Naive thymus-derived CD4-positive, alpha-beta T cell (primary cell): ENCODE results near the gene ESPL1. TPM values are rescaled to one million over a fixed set of nuclear protein-coding genes. Genes with fewer than 3 reads are reported as not detected.

Source experiments
- ATAC-seq: fragments of 150-1000 bp; cut with Tn5 transposase; 2 replicates; pipeline ENCODE4 v1.10.0; 2021; ENCODE audit warnings: mild to moderate bottlenecking, moderate library complexity
- CTCF ChIA-PET: fragments of 350-600 bp; sonication (Branson Sonifier 250); formaldehyde crosslinking; loops from one replicate; lab custom pipeline; 2021; ENCODE audit warnings: antibody characterized with exemption; lab: Charles Lee
- POLR2A ChIA-PET: fragments of 350-600 bp; sonication (Branson Sonifier 250); formaldehyde crosslinking; loops from one replicate; lab custom pipeline; 2021; ENCODE audit warnings: antibody characterized with exemption, inconsistent platforms; lab: Charles Lee
- DNase-seq, 9 donors: peaks; one replicate each; pipeline versions ENCODE4 v3.0.0 to v3.0.0-alpha.2; 2020 to 2022; ENCODE audit warnings: mixed read lengths in 1 of 9
- H3K27ac ChIP-seq: one replicate; pipeline ENCODE4 v1.7.0; 2013; ENCODE audit warnings: mild to moderate bottlenecking, low read depth, low read length, moderate library complexity
- H3K27me3 ChIP-seq, 2 donors: one replicate each; pipeline ENCODE4 v1.7.0; 2013; ENCODE audit warnings: low read length in 2 of 2, mild to moderate bottlenecking in 2 of 2, moderate library complexity in 2 of 2; ENCODE audit not compliant: control insufficient read depth in 2 of 2, insufficient read depth in 2 of 2
- H3K36me3 ChIP-seq, 3 experiments: 1 replicate in 2 of 3; 2 replicates in 1 of 3; pipeline ENCODE4 v1.7.0; 2013; ENCODE audit warnings: low read length in 3 of 3, mild to moderate bottlenecking in 3 of 3, moderate library complexity in 1 of 3; ENCODE audit not compliant: insufficient read depth in 3 of 3, control insufficient read depth in 2 of 3
- H3K4me1 ChIP-seq, 2 donors: one replicate each; pipeline ENCODE4 v1.7.0; 2013; ENCODE audit warnings: low read length in 2 of 2, mild to moderate bottlenecking in 2 of 2, moderate library complexity in 1 of 2; ENCODE audit not compliant: control insufficient read depth in 2 of 2, insufficient read depth in 2 of 2
- H3K4me3 ChIP-seq: 2 replicates; pipeline ENCODE4 v1.7.0; 2013; ENCODE audit warnings: mild to moderate bottlenecking, low read length
- H3K9me3 ChIP-seq, 3 experiments: 1 replicate in 2 of 3; 2 replicates in 1 of 3; pipeline ENCODE4 v1.7.0; 2013; ENCODE audit warnings: low read length in 3 of 3; ENCODE audit not compliant: control insufficient read depth in 2 of 3
- H3K27ac Mint-ChIP-seq, 9 donors: one replicate each; pipeline ENCODE4 v1.8.0; 2020 to 2022; ENCODE audit warnings: mixed read lengths in 9 of 9, mild to moderate bottlenecking in 8 of 9, moderate library complexity in 5 of 9, inconsistent platforms in 2 of 9
- H3K27me3 Mint-ChIP-seq, 5 donors: one replicate each; pipeline ENCODE4 v1.8.0; 2021 to 2022; ENCODE audit warnings: mixed read lengths in 5 of 5, mild to moderate bottlenecking in 1 of 5
- H3K36me3 Mint-ChIP-seq, 5 donors: one replicate each; pipeline ENCODE4 v1.8.0; 2020 to 2022; ENCODE audit warnings: mixed read lengths in 5 of 5, mild to moderate bottlenecking in 3 of 5, inconsistent platforms in 1 of 5
- H3K4me1 Mint-ChIP-seq, 7 donors: one replicate each; pipeline ENCODE4 v1.8.0; 2020 to 2022; ENCODE audit warnings: mixed read lengths in 7 of 7, mild to moderate bottlenecking in 3 of 7, inconsistent platforms in 1 of 7
- H3K4me3 Mint-ChIP-seq, 10 donors: one replicate each; pipeline ENCODE4 v1.8.0; 2020 to 2022; ENCODE audit warnings: mild to moderate bottlenecking in 10 of 10, mixed read lengths in 10 of 10, moderate library complexity in 6 of 10, inconsistent platforms in 2 of 10
- H3K9me3 Mint-ChIP-seq, 11 donors: one replicate each; pipeline ENCODE4 v1.8.0; 2020 to 2022; ENCODE audit warnings: mixed read lengths in 11 of 11, mild to moderate bottlenecking in 4 of 11, inconsistent platforms in 1 of 11, moderate library complexity in 1 of 11
- intact Hi-C, 2 donors: fragments of 100-400 bp; cut with micrococcal nuclease; formaldehyde crosslinking; loops; one replicate each; pipeline ENCODE4 v1.15.1; 2023
- polyA plus RNA-seq, 2 donors: library from polyadenylated mRNA; unstranded; fragments of 300-500 nt; fragmentation: Illumina TruSeq; gene quantifications; one replicate each; pipeline ENCODE4 v1.2.3, GENCODE V29; 2021
- total RNA-seq, 6 experiments: library from RNA in 5 of 6; stranded (reverse) in 5 of 6; gene quantifications; 1 replicate in 5 of 6; 2 replicates in 1 of 6; pipeline ENCODE4 v1.2.3 and lab custom pipeline; 2021 to 2026

ESPL1 gene
- total and polyA plus RNA-seq, 7 experiments from 2014 or later = 0.08 to 65.4 (median 1.1) TPM; not detected in 2

DNA sequence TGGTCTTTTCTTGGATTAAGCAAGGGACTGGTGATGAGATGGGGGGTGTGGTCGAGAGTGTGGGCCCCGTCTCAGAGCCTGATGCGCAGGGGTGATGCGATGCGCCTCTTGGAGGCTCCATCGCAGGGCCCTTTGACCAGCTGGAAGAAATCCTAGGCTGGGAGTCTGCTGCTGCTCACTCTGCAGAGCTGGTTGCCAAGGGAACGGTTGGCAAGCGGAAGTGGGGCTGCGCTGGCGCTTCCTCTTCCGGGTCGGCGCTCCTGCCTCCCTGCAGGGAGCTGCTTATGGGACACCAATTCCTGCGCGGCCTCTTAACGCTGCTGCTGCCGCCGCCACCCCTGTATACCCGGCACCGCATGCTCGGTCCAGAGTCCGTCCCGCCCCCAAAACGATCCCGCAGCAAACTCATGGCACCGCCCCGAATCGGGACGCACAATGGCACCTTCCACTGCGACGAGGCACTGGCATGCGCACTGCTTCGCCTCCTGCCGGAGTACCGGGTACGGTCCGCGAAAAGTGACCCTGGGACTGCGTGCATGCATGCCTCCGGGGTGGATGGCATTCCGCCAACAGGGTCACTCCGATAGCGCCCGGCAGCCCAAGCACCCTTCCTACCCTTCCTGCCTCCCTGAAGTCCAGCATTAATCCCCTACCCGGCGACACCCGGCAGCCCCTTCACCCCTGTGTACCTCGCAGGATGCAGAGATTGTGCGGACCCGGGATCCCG lies 31.5 kb downstream of the ESPL1 start, which contains the start of gene MYG1:
Gene MYG1 (plus strand): TSS at position 242 of the 727 bp plus-strand sequence. CDS start 43 bp downstream, at position 285.
- Mint-ChIP-seq H3K4me3 (peak within 1 kb of the TSS; percentile 82 to 100 (median 98)), H3K27me3 (no peaks in the 10 kb centered on the region), H3K4me1 (peaks cover 47 to 87% (median 63%) of the 10 kb centered on the region in 7 donors), H3K9me3 (no peaks in the 10 kb centered on the region), H3K27ac (peak within 1 kb of the TSS; percentile 71 to 97 (median 92)), H3K36me3 (peaks cover 7 to 22% (median 15%) of the 10 kb centered on the region in 5 donors)
- peak; percentile 72 for ATAC-seq
- Histone ChIP-seq H3K4me1 (peaks cover 28 to 34% of the 10 kb centered on the region in 2 donors), H3K27ac (peak within 1 kb of the TSS; percentile 68), H3K9me3 (no peaks in the 10 kb centered on the region), H3K27me3 (no peaks in the 10 kb centered on the region), H3K36me3 (peaks cover 0 to 41% (median 3%) of the 10 kb centered on the region in 3 experiments), H3K4me3 (peak within 1 kb of the TSS; percentile 65)
- CTCF ChIA-PET = interaction anchor here (0.7 to 1.4 kb wide), 6 partner anchors 22 to 119 kb away, joined by 3 to 6 read pairs (median 4); partner anchors contain the start of genes AAAS, CSAD and ZNF740
- DNase-seq = peak; percentile 69 to 87 (median 86)
- POLR2A ChIA-PET = interaction anchor here (1.0 to 8.0 kb wide), 12 partner anchors 11 to 220 kb away, joined by 3 to 81 read pairs (median 6); partner anchors contain the start of genes AAAS, CSAD, ESPL1 and ITGB7
- intact Hi-C loops = loop anchor here (1.0 to 5.0 kb wide), 11 partner anchors 22 to 378 kb away; partner anchors contain the start of genes AAAS (in 2 of the 2), CSAD (in 2 of the 2), ZNF740 (in 2 of the 2) and ATP5MC2 (in 1 of the 2)

DNA sequence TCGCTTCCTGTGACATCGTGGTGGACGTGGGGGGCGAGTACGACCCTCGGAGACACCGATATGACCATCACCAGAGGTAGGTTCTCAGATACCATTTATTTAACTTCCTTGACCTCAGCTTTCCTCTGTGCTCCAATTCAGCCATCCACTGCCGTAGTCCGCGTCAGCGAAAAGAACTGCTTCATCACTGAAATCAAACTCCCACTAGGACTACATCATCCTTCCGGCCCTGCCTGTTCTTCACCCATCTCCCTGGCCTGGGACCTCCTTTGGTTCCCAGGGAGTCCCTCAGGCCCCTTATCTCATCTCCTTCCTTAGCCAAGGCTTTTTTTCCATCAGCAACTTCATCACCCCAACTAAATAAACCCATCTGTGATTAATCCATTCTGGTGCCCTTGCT lies 32.1 kb downstream of the ESPL1 start:
- ATAC-seq = no peak
- no peaks in the 10 kb centered on the region for H3K9me3 ChIP-seq
- Mint-ChIP-seq H3K27me3 (no peaks in the 10 kb centered on the region), H3K4me1 (peaks cover 43 to 81% (median 61%) of the 10 kb centered on the region in 7 donors), H3K27ac (peak overlapping the region; percentile 71 to 97 (median 92)), H3K4me3 (peak overlapping the region; percentile 82 to 100 (median 98)), H3K9me3 (no peaks in the 10 kb centered on the region), H3K36me3 (peaks cover 7 to 22% (median 15%) of the 10 kb centered on the region in 5 donors)
- intact Hi-C loops = no loop called here
- ChIA-PET POLR2A (interaction anchor here (1.0 to 8.0 kb wide), 9 partner anchors 10 to 120 kb away, joined by 3 to 81 read pairs (median 8); partner anchors contain the start of genes AAAS, CSAD, ESPL1 and ITGB7), CTCF (interaction anchor here (1.0 to 1.4 kb wide), 5 partner anchors 21 to 80 kb away, joined by 3 to 5 read pairs (median 3); partner anchors contain the start of gene AAAS)
- peak overlapping the region; percentile 65 for H3K4me3 ChIP-seq
- H3K27ac ChIP-seq = peak overlapping the region; percentile 68
- DNase-seq = no peak
- H3K36me3 ChIP-seq = peaks cover 0 to 44% (median 3%) of the 10 kb centered on the region in 3 experiments
- H3K27me3 ChIP-seq = no peaks in the 10 kb centered on the region
- peaks cover 22 to 29% of the 10 kb centered on the region in 2 donors for H3K4me1 ChIP-seq

DNA sequence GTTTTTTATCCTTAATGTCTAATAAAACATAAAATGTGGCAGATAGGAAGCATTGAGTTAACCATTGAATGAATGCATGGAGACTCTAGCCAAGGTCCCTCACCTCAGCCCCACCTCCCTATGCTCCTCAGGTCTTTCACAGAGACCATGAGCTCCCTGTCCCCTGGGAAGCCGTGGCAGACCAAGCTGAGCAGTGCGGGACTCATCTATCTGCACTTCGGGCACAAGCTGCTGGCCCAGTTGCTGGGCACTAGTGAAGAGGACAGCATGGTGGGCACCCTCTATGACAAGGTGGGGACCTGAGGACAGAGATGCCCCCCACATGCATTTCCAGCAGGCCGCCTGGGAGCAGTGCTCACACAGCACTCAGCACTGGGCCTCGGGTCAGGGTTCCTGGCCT lies 34.8 kb downstream of the ESPL1 start:
- Histone ChIP-seq H3K4me1 (peaks cover 13 to 15% of the 10 kb centered on the region in 2 donors), H3K27me3 (no peaks in the 10 kb centered on the region), H3K9me3 (no peaks in the 10 kb centered on the region), H3K27ac (no peak overlapping the region), H3K36me3 (peaks cover 1 to 61% (median 4%) of the 10 kb centered on the region in 3 experiments), H3K4me3 (no peak overlapping the region)
- peaks cover 7 to 36% (median 19%) of the 10 kb centered on the region in 5 donors for H3K36me3 Mint-ChIP-seq
- H3K27me3 Mint-ChIP-seq = no peaks in the 10 kb centered on the region
- no peak for ATAC-seq
- peak overlapping the region in 3 of 9 donors; percentile 18 to 56 (median 40) for H3K27ac Mint-ChIP-seq
- peaks cover 28 to 54% (median 43%) of the 10 kb centered on the region in 7 donors for H3K4me1 Mint-ChIP-seq
- H3K9me3 Mint-ChIP-seq = no peaks in the 10 kb centered on the region
- peak overlapping the region in 8 of 10 donors; percentile 1 to 82 (median 38) for H3K4me3 Mint-ChIP-seq
- DNase-seq = no peak
- CTCF ChIA-PET = interaction anchor here (1.3 kb wide), 1 partner anchor 18 kb away, joined by 4 read pairs; the partner anchor contains the start of gene AAAS
- intact Hi-C loops = no loop called here
- POLR2A ChIA-PET = interaction anchor here (2.1 kb wide), 1 partner anchor 11 kb away, joined by 10 read pairs; no protein-coding TSS in a partner anchor

DNA sequence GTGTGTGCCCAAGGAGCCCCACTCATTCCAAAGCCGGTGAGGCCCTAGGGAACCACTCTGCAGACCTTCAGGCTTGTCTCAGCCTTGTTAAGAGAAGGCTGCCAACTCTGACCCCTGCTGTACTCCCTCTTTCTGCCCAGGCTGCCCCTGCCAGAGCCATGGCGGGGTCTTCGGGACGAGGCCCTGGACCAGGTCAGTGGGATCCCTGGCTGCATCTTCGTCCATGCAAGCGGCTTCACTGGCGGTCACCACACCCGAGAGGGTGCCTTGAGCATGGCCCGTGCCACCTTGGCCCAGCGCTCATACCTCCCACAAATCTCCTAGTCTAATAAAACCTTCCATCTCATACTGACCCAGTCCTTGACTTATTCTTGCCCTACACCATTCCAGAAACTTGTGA lies 38.7 kb downstream of the ESPL1 start:
- Mint-ChIP-seq H3K4me3 (no peak overlapping the region), H3K4me1 (peaks cover 6 to 17% (median 11%) of the 10 kb centered on the region in 7 donors), H3K9me3 (no peaks in the 10 kb centered on the region), H3K27ac (peak overlapping the region in 1 of 9 donors; percentile 9), H3K36me3 (peaks cover 7 to 49% (median 16%) of the 10 kb centered on the region in 5 donors), H3K27me3 (no peaks in the 10 kb centered on the region)
- CTCF ChIA-PET = no interaction called here
- ATAC-seq (no peak), DNase-seq (no peak)
- POLR2A ChIA-PET = no interaction called here
- Histone ChIP-seq H3K9me3 (no peaks in the 10 kb centered on the region), H3K4me3 (no peak overlapping the region), H3K27ac (no peak overlapping the region), H3K4me1 (peaks cover 0 to 3% of the 10 kb centered on the region in 2 donors), H3K36me3 (peaks cover 0 to 81% (median 20%) of the 10 kb centered on the region in 3 experiments), H3K27me3 (no peaks in the 10 kb centered on the region)
- intact Hi-C loops = no loop called here

DNA sequence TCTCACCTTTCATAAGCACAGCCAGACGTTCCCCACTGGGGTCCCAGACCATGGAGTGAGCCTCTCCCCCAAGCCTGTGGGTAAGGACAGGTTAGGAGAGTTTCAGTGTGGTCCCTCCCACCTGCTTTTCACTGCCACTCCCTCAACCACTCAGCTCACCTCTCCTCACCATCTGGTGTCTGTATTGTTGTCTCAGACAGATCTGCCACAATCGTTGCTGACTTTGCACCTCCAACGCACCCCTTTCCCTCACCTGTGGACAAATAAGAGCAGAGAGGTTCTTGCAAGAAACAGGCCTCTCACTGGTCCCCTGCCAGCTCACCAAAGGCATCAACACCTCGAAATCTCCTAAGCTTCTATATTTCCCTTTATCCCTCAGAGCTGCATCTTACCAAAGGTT lies 40.2 kb downstream of the ESPL1 start:
- H3K27ac Mint-ChIP-seq = peak overlapping the region in 4 of 9 donors; percentile 6 to 49 (median 28)
- H3K9me3 Mint-ChIP-seq = no peaks in the 10 kb centered on the region
- Histone ChIP-seq H3K4me3 (no peak overlapping the region), H3K27ac (no peak overlapping the region), H3K9me3 (no peaks in the 10 kb centered on the region), H3K36me3 (peaks cover 0 to 66% (median 20%) of the 10 kb centered on the region in 3 experiments), H3K27me3 (no peaks in the 10 kb centered on the region), H3K4me1 (no peaks in the 10 kb centered on the region)
- peaks cover 0 to 44% (median 13%) of the 10 kb centered on the region in 5 donors for H3K36me3 Mint-ChIP-seq
- H3K27me3 Mint-ChIP-seq = no peaks in the 10 kb centered on the region
- DNase-seq (no peak), ATAC-seq (no peak)
- POLR2A ChIA-PET = interaction anchor here (0.7 to 2.1 kb wide), 4 partner anchors 9 to 108 kb away, joined by 3 to 9 read pairs (median 4); partner anchors contain the start of gene PFDN5
- CTCF ChIA-PET = interaction anchor here (1.0 kb wide), 1 partner anchor 13 kb away, joined by 3 read pairs; the partner anchor contains the start of gene AAAS
- intact Hi-C loops = no loop called here
- no peak overlapping the region for H3K4me3 Mint-ChIP-seq
- peaks cover 0 to 2% (median 0%) of the 10 kb centered on the region in 7 donors for H3K4me1 Mint-ChIP-seq

DNA sequence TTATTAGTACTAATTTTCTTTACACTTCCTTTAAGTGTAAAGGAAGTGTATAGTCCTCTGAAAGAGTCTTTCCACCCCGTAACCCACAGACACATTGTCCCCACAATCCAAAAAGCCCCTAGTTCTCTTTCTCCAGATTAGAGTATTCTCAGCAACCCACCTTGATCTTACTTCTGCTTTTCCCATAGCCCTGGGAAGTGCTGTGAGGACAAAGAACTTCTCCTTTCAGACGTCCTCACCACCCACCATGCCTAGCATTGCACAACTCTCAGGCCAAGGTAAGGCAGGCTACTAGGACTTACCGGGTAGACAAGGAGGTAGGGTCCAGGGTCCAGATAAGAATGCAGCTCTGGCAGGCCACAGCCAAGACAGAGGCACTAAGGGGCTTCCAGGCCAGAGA lies 45.9 kb downstream of the ESPL1 start:
- no peak for DNase-seq
- Histone ChIP-seq H3K36me3 (peaks cover 3 to 69% (median 29%) of the 10 kb centered on the region in 3 experiments), H3K27me3 (no peaks in the 10 kb centered on the region), H3K4me1 (no peaks in the 10 kb centered on the region), H3K27ac (no peak overlapping the region), H3K4me3 (no peak overlapping the region), H3K9me3 (no peaks in the 10 kb centered on the region)
- Mint-ChIP-seq H3K36me3 (peaks cover 5 to 43% (median 20%) of the 10 kb centered on the region in 5 donors), H3K27me3 (no peaks in the 10 kb centered on the region), H3K9me3 (peaks cover 0 to 1% (median 0%) of the 10 kb centered on the region in 11 donors), H3K27ac (peak overlapping the region in 1 of 9 donors; percentile 72), H3K4me1 (peaks cover 4 to 11% (median 5%) of the 10 kb centered on the region in 7 donors), H3K4me3 (no peak overlapping the region)
- ATAC-seq = no peak
- intact Hi-C loops = no loop called here
- CTCF ChIA-PET = interaction anchor here (0.6 to 0.7 kb wide), 2 partner anchors 26 to 39 kb away, joined by 3 read pairs; no protein-coding TSS in a partner anchor
- POLR2A ChIA-PET = no interaction called here
